Fibroblast of lung (primary cell): Measurements from ENCODE around the gene TMC1. TPM values are rescaled to one million over a fixed set of nuclear protein-coding genes. Genes with fewer than 3 reads are reported as not detected.
"Not testable (repeated sequence)": the region's sequence is repeated elsewhere in the genome, so short reads cannot be mapped to it uniquely, and the experiment has no call there.

Experiments used
- DNase-seq, 2 donors: peaks; one replicate each; pipeline versions ENCODE4 v3.0.0 to v3.0.0-alpha.2; 2010; ENCODE audit warnings: low read depth in 2 of 2
- H2AFZ ChIP-seq: 2 replicates; pipeline ENCODE4 v1.5.1; 2012; ENCODE audit warnings: low read length, control low read depth, inconsistent platforms
- H3K27ac ChIP-seq: 2 replicates; pipeline ENCODE4 v1.5.1; 2011; ENCODE audit warnings: low read length, control low read depth; ENCODE audit not compliant: insufficient read depth
- H3K27me3 ChIP-seq: 2 replicates; pipeline ENCODE4 v1.5.1; 2011; ENCODE audit warnings: mild to moderate bottlenecking, low read length; ENCODE audit not compliant: control insufficient read depth, insufficient read depth
- H3K36me3 ChIP-seq: 2 replicates; pipeline ENCODE4 v1.5.1; 2011; ENCODE audit warnings: low read length; ENCODE audit not compliant: control insufficient read depth, insufficient read depth
- H3K4me1 ChIP-seq: 2 replicates; pipeline ENCODE4 v1.5.1; 2011; ENCODE audit warnings: low read length; ENCODE audit not compliant: control insufficient read depth, insufficient read depth; ENCODE audit errors: extremely low read depth
- H3K4me2 ChIP-seq: 2 replicates; pipeline ENCODE4 v1.5.1; 2011; ENCODE audit warnings: low read length, control low read depth; ENCODE audit not compliant: insufficient read depth; ENCODE audit errors: extremely low read depth
- H3K4me3 ChIP-seq, 4 experiments: fragments of 200-600 bp in 1 of 4; sonication (generic) in 1 of 4; replicated peaks in 1 of 4; 2 replicates each; pipeline ENCODE4 v1.5.1; 2011 to 2016; ENCODE audit warnings: low read length in 4 of 4, low read depth in 3 of 4, mild to moderate bottlenecking in 3 of 4, control low read depth in 2 of 4, inconsistent platforms in 1 of 4, mixed read lengths in 1 of 4; ENCODE audit not compliant: insufficient read depth in 1 of 4; ENCODE audit errors: control extremely low read depth in 1 of 4
- H3K79me2 ChIP-seq: 2 replicates; pipeline ENCODE4 v1.5.1; 2012; ENCODE audit warnings: mild to moderate bottlenecking, low read length, inconsistent platforms; ENCODE audit not compliant: control insufficient read depth, insufficient read depth
- H3K9ac ChIP-seq: 2 replicates; pipeline ENCODE4 v1.5.1; 2011; ENCODE audit warnings: mild to moderate bottlenecking, low read length, control low read depth; ENCODE audit not compliant: insufficient read depth
- H3K9me3 ChIP-seq: 2 replicates; pipeline ENCODE4 v1.5.1; 2012; ENCODE audit warnings: low read depth, low read length; ENCODE audit not compliant: control insufficient read depth, insufficient read depth
- H4K20me1 ChIP-seq: 2 replicates; pipeline ENCODE4 v1.5.1; 2011; ENCODE audit warnings: low read length; ENCODE audit not compliant: control insufficient read depth, insufficient read depth; ENCODE audit errors: extremely low read depth
- CTCF ChIP-seq, 2 donors: IDR thresholded peaks in 1 of 2; conservative IDR thresholded peaks in 1 of 2; 1 replicate in 1 of 2; 2 replicates in 1 of 2; pipeline ENCODE4 v1.5.1; 2011 to 2012; ENCODE audit warnings: low read length in 2 of 2, control low read depth in 1 of 2, inconsistent platforms in 1 of 2, low read depth in 1 of 2, mild to moderate bottlenecking in 1 of 2
- EZH2 ChIP-seq: IDR thresholded peaks from 2 replicates; pipeline ENCODE4 v1.5.1; 2012; ENCODE audit warnings: low read length, control low read depth, mild to moderate bottlenecking; ENCODE audit errors: missing control alignments
- polyA minus RNA-seq: library from RNA; depleted of rRNA, polyadenylated mRNA; stranded (reverse); fragments of >200 nt; gene quantifications from 2 replicates; pipeline ENCODE4 v1.2.3, GENCODE V29; 2011; ENCODE audit warnings: low replicate concordance
- polyA plus RNA-seq, 2 donors: library from polyadenylated mRNA; depleted of rRNA in 1 of 2; stranded (reverse) in 1 of 2; unstranded in 1 of 2; fragments of >200 nt; gene quantifications; 2 replicates each; pipeline ENCODE4 v1.2.1, GENCODE V29; 2011 to 2012; ENCODE audit warnings: missing spikeins in 1 of 2
- total RNA-seq: library from RNA; depleted of rRNA; stranded (reverse); fragments of >200 nt; gene quantifications from 2 replicates; pipeline ENCODE4 v1.2.1, GENCODE V29; 2014

Gene TMC1
- total RNA-seq (0.33 TPM in 1 of 2 replicates, not detected in the other), polyA plus RNA-seq (0.02 and 0.27 TPM in 2 replicates), polyA minus RNA-seq (not detected in 2 replicates)
- polyA plus RNA-seq (2012): 0.28 TPM in 1 of 2 replicates, not detected in the other

GRCh38 chr9:72521416-72521815 is at the start of gene TMC1:
Gene TMC1 (plus strand): TSS chr9:72521608. CDS start chr9:72648649, 127,041 bp downstream.
- not testable (repeated sequence) for H3K27me3 ChIP-seq, H3K4me1 ChIP-seq, H4K20me1 ChIP-seq

GRCh38 chr9:72473474-72474261 is 47.7 kb upstream of the TMC1 start:
- Histone ChIP-seq H3K9ac (no peak overlapping the region), H3K79me2 (no peaks in the 10 kb centered on the region), H3K9me3 (no peaks in the 10 kb centered on the region), H2AFZ (no peak overlapping the region), H3K36me3 (no peaks in the 10 kb centered on the region), H3K27me3 (no peaks in the 10 kb centered on the region), H3K27ac (no peak overlapping the region), H3K4me2 (no peak overlapping the region), H4K20me1 (no peaks in the 10 kb centered on the region), H3K4me3 (no peak overlapping the region), H3K4me1 (peaks cover 4% of the 10 kb centered on the region)
- peak; percentile 31 to 76 for DNase-seq
- TF ChIP-seq CTCF (conservative IDR thresholded peaks at IDR 0.05 in 1 of 2, IDR thresholded peaks at IDR 0.05 in 1 of 2; ENCODE audit: low read depth in 1 of 2, low read length in 2 of 2): no peak
- no peak for TF ChIP-seq EZH2

More at GRCh38 chr9:72521416-72521815, at the start of gene TMC1:
- H3K4me3 ChIP-seq, H3K4me2 ChIP-seq, H3K9me3 ChIP-seq, H3K79me2 ChIP-seq, H3K9ac ChIP-seq, H3K36me3 ChIP-seq, H3K27ac ChIP-seq, H2AFZ ChIP-seq, DNase-seq: not testable (repeated sequence)

- no peaks in the 10 kb centered on the region for H4K20me1 ChIP-seq
- H3K4me1 ChIP-seq: peaks cover 4% of the 10 kb centered on the region
- no peaks in the 10 kb centered on the region for H3K27me3 ChIP-seq
- H3K36me3 ChIP-seq: no peaks in the 10 kb centered on the region
- H2AFZ ChIP-seq: no peak overlapping the region
- no peak for TF ChIP-seq CTCF (conservative IDR thresholded peaks at IDR 0.05 in 1 of 2, IDR thresholded peaks at IDR 0.05 in 1 of 2; ENCODE audit: low read depth in 1 of 2, low read length in 2 of 2)
- TF ChIP-seq EZH2: no peak
- no peak overlapping the region for H3K4me3 ChIP-seq
- H3K4me2 ChIP-seq: no peak overlapping the region
- peak; percentile 23 to 72 for DNase-seq
- no peak overlapping the region for H3K9ac ChIP-seq
- H3K9me3 ChIP-seq: no peaks in the 10 kb centered on the region
- H3K27ac ChIP-seq: no peak overlapping the region
- H3K79me2 ChIP-seq: no peaks in the 10 kb centered on the region
These were observed 46.7 kb upstream of the TMC1 start for GRCh38 chr9:72474676-72475075.
